K562 (cell line): ENCODE measurements around the gene KLRF1.

ENCODE experiments used
- ETS1 ChIP-seq: conservative IDR thresholded peaks from 2 replicates; pipeline ENCODE4 v1.6.1; 2011; ENCODE audit warnings: low read depth, mild to moderate bottlenecking, low read length; ENCODE audit not compliant: control insufficient read depth
- SIN3A ChIP-seq, 2 experiments: fragments of 150-350 bp in 1 of 2; IDR thresholded peaks; 2 replicates each; pipeline ENCODE4 v1.6.1; 2011 to 2016; ENCODE audit warnings: borderline replicate concordance in 2 of 2, low read depth in 2 of 2, low read length in 2 of 2, mild to moderate bottlenecking in 2 of 2, moderate library complexity in 2 of 2; ENCODE audit not compliant: control insufficient read depth in 1 of 2

GRCh38 chr12:9851050-9851449 is 23.8 kb downstream of the KLRF1 start:
- TF ChIP-seq SIN3A (IDR thresholded peaks at IDR 0.05; ENCODE audit: borderline replicate concordance in 2 of 2, control insufficient read depth in 1 of 2, low read depth in 2 of 2, low read length in 2 of 2) (no peak), ETS1 (no peak)
